ENCODE data around the gene CD80.
"Not testable (repeated sequence)": the region's sequence is repeated elsewhere in the genome, so short reads cannot be mapped to it uniquely, and the experiment has no call there.

CD80 gene

DNA sequence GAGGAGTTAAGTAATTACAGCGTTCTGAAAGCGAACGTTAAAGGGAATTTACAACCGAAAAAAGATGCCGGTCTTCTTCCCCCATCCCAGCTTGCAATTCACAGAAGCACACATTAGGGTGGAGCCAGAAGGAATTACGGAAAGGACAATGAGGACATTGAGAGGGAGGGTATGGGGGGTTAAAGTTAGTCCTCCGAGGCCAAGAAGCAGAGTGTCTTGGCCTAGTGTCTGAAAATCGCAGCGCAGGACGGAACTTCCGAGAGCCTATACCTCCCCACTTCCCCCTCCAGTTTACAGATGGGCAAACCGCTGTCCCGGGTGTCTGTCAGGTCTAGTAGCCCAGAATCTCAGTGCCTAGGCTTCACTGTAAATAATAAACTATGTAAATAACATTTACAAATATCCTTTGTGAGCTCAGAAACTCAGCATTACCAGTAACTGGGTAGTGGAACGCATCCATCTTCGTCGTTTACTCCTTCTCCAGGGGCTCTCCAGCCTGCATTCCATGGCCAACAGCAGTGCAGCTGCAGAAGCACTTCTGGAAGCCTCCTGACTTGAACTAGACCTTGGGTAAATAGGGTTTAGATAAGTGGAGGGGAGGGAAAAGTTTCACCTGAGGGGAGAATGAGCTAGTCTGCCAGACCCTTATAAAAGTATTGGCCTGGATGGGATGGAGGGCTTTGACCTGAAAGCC, 20.8 kb upstream of the CD80 start:
- no peak for DNase-seq

DNA sequence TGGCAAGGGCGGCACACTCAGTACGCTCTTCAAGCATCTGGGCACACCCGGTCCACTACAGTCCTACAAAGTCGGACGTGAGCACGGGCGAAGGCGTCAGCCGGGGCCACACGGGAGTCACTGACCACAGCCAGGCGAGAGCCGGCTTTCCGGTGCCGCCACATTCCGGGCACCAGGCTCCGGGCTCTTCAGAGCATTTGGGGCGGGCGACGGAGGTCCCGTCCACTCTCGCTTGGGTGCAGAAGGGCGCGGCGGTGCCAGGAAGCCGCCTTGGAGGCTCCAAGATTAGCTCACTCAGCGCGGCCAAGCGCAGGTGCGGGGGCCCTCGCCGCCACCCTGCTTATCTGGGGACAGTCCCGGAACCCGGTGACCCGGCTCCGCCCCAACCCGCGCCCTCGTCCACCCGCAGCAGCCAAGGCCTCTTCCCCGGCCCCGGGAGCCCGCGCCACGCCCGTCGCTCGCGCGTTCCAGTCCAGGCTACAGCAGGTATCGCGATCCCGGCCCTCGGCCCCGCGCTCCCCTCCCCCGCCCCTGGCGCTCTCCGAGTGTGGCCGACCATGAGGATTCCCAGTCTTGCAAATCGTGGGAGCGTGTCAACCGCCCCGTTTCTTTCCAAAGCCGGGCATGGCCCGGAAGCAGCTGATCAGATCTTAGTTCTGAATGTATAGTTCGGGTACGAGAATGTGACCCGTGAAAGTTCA, 20.1 kb upstream of the CD80 start, which contains the start of gene ADPRH:
Gene ADPRH (plus strand): TSS at position 127 of the 701 bp plus-strand sequence. CDS start 2,678 bp downstream, outside the sequence.
- DNase-seq = no peak

GRCh38 chr3:119575507-119575906, 16.1 kb upstream of the CD80 start:
- DNase-seq = no peak

GRCh38 chr3:119571688-119572087, 12.3 kb upstream of the CD80 start:
- DNase-seq = no peak

DNA sequence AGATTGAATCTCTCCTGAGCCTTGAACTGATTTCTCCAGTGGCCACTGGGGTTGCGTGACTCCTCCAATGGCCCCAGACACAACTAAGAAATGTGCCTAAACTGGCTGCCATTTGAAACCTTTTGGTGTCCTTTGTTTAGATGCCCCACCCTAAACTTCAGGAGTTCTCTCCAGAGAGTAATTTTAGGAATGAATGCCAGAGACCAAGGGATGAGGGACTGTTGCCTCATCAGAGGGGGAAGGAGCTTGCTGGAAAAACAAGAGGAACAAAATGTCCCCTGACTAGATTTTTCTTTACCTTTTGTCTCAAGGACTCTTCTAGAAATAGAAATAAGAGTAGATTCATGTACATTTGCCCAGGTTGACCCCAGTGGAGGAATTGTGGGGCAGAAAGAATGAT, 11.8 kb upstream of the CD80 start:
- DNase-seq = no peak

DNA sequence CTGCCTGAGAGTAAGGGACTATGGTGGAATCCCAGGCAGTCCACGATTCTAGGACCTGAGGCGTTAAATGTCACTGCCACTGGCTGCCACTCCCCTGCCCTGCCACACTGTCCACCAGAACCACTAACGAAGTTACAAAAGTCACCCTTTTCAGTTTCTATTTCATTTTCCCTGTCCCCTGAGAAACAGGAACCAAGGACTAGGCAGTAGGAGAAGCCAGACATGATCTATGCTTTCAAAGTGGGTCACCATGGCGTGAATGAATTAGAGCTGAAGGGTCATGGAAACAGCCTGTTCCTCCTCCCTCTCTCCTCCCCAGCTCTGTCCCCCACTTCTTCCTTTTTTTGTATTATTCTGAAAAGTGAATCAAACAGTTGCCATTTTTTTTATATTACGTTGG, 10.8 kb upstream of the CD80 start:
- DNase-seq = no peak

DNA sequence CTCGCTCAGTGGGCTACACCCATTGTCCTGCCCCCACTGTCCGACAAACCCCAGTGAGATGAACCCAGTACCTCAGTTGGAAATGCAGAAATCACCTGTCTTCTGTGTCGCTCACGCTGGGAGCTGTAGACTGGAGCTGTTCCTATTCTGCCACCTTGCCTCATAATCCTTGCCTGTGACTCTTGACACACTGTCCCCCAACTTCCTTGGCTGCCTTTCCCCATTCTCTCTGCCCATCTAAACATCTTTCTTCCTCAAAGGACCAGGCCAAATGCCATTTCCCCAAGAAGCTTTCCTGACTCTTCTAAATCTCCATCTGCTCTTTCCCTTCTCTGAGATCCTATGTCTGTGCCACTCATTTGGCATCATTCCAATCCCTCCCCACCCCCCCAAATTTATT, 9.7 kb upstream of the CD80 start:
- no peak for DNase-seq

- not testable (repeated sequence) for DNase-seq
Measured at GRCh38 chr3:119563334-119563733, 3.9 kb upstream of the CD80 start.

DNA sequence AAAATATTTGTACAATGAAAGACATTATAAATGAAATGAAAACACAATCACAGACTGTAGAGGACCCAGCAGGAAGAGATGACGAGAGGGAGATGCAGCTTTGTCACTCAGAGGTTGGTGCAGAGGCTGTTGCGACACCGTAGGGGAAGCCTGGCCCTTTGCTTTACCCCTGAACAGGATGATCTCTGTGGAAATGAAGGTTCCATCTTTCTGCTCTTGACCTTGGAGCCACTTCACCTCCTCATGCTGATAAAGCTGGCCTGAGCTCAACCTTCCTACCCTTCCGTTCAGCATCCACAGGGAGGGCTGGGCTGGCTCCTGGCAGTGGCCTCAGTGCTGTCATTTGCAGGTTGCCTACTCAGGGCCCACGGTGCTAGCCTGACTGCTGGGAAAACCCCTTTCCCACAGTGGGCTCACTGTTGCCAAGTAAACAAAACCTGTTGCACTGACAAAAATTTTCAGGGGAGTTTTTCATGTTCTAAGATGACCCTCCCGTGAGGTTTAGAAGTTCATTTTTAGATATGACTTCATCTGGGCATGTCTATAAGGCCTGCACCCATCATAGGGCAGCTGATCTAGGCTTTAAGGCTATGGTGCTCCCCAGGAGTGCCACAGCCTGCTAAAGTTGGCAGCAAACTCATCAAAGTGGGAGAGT, 3.0 kb upstream of the CD80 start:
- no peak for DNase-seq

- no peak for DNase-seq
Measured at GRCh38 chr3:119560160-119560559, 746 bp upstream of the CD80 start.

DNA sequence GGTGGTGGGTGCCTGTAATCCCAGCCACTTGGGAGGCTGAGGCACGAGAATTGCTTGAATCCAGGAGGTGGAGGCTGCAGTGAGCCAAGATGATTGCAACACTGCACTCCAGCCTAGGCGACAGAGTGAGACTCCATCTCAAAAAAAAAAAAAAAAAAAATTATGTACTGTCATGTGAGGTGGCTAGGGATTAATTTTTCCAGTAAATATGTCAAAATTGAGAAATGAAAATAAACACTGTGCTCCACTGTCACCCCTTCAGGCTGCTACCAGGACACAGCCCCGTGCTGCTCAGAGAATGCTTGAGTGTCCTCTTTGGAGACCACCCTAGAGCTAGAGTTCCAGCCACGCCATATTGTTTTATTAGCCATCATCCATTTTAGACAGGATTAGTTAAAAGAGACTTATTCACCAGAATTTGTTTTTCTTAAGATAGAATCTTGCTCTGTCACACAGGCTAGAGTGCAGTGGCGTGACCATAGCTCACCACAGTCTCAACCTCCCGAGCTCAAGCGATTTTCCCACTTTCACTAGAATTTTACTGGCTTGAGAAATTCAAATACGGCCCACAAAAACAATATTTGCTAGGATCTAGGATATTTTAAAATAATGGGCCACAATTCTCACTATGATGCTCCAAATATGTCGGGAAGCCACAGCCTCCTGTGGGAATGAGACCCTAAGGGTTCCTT, 642 bp downstream of the CD80 start:
- DNase-seq = no peak

DNA sequence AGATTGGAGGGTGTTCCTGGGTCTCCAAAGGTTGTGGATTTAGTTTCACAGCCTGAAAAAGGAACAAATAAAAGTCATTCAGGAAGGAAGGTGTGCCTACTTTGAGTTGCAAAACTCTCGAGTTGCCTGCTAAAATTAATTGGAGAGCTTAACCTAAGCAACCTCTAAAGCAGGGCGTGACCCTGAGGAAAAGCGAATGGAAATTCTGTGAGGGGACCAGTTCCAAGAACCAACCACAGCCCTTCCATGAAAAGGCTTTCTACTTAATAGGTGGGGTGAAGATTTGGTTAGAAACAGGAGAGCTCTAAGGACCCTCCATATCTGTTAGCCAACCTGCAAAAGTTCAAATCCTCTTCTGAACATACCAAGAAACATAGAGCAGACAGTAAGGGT, 1.5 kb downstream of the CD80 start:
- no peak for DNase-seq

DNA sequence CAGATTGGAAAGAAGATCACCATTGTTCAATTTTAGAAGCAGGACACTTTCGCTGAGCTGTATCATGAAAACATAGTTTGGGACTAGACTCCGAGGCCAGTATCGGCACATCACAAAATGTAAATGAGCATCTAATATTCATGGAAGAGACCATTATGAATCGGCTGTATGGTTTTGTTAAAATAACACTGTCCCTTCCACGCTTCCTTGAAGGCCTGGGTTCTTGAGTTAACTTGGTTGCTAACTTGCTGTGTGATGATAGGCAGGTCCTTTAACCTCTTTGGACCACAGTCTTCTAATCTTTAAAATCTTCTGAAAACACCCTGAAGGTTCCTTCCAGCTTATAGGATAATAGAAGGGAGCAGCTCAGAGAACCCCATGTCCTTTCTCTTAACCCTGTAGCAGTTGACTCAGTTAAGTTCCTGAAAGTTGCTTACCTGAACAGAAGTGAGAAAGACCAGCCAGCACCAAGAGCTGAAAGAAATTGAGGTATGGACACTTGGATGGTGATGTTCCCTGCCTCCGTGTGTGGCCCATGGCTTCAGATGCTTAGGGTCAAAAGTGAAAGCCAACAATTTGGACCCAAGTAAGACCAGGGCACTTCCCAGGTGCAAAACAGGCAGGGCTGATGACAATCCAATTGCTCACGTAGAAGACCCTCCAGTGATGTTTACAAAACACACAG, 2.1 kb downstream of the CD80 start:
- DNase-seq = no peak

DNA sequence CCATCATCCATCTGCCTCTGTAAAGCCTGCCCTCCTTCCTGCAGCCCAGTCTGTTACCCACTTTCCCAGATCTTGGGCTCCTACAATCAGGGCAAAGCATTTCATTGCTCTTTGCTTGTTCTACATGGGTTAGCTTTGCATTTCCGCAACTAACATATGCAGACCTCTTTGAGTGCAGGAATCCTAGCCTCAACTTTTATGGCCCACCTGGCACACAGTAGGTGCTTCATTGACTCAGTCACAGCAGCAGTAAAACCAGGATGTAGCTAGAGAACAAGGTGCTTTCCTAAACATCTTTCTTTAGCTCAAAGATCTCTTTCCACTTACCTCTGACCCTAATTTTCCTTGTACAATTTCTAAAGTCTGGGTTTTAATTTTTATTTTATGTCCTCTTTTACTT, 3.5 kb downstream of the CD80 start:
- no peak for DNase-seq

- DNase-seq = no peak
Measured at GRCh38 chr3:119555309-119555735, 4.1 kb downstream of the CD80 start.

GRCh38 chr3:119553823-119554415, 5.5 kb downstream of the CD80 start:
- no peak for DNase-seq

DNA sequence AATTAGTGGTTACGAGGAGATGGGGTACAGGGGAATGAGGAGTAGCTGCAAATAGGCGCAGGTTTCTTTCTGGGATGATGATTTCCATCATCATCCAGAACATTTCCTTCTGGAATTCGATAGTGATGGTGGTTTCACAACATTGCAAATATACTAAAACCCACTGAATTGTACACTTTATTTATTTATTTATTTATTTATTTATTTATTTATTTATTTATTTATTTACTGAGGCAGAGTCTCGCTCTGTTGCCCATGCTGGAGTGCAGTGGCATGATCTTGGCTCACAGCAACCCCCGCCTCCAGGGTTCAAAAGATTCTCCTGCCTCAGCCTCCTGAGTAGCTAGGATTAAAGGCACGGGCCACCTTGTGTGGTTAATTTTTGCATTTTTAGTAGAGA, 6.5 kb downstream of the CD80 start:
- not testable (repeated sequence) for DNase-seq

- no peak for DNase-seq
Measured at GRCh38 chr3:119551598-119551997, 7.8 kb downstream of the CD80 start.

DNA sequence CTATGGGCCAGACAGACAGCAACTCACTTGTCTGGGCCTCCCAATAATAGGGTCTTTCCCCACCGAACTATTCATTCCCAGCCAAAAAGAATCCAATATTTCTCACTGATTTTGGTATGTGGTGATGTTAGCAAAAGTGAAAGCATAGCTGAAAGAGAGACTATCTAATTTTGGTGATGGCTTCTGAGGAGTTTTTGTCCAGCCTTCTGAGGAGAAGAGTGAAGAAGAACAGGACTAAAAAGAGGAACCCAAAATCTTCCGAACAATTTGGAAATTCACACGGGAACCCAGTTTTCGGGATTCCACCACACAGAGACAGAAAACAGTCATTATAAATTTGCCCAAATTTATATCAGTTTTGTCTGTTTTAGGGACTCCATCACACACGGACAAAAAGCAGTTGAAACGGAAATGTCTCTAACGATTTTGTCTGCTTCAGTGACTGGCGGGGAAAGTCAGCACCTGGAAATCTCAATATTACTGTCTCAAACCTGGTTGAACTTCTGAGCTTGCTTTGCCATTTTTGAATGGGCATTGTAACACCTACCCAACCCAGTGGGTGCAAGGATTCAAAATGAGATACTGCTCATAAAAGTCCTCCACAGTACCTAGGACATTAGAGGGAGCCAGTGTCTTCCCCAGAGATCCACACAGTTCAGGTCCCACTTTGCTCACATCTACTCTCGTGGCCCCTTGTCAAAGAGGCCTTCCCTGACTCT, 9.1 kb downstream of the CD80 start:
- no peak for DNase-seq

- DNase-seq = no peak
Measured at GRCh38 chr3:119548341-119548740, 11.1 kb downstream of the CD80 start.

- no peak for DNase-seq
Measured at GRCh38 chr3:119547227-119547626, 12.2 kb downstream of the CD80 start.

DNA sequence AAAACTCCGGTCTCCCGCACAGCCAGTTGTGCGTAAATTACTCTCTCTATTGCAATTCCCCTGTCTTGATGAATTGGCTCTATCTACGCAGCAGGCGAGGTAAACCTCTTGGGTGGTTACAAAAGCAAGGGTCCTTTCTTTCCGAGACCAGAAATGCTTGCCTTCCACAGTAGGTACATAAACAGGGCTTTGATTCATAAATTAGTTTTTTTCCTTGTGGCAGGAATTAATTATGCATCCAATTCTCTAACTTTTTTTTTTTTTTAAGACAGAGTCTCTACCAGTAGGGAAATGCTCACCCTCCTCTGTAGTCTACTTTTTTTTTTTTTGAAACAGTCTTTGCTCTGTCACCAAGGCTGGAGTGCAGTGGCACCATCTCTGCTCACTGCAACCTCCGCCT, 16.3 kb downstream of the CD80 start:
- no peak for DNase-seq

Measured in NCI-H226 (cell line).